ENCODE measurements around the gene CAT. TPM values are rescaled to one million over a fixed set of nuclear protein-coding genes. Genes with fewer than 3 reads are reported as not detected.

Gene CAT
- polyA plus RNA-seq, 1 experiment, result 104 TPM

DNA sequence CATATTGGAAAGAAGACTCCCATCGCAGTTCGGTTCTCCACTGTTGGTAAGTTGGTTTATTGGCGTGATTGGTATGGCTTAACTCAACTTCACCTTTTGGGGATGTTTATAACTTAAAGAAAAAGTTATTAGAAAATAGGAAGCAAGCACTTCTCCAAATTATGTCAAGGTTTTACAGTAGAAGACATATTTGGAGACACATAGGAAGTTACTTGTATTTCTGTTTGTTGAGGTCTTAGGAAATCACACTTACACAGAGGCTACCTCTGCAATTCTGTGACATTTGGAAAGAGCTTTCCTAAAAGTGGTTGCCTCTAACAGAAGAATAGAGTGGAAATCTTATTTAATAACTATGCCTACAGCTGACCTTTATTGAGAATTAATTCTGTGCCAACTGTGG, 12.3 kb downstream of the CAT start:
- no peaks in the 10 kb centered on the region for H3K27me3 ChIP-seq (ENCODE audit: control insufficient read depth, insufficient read depth, low read length)
- CTCF ChIA-PET, result interaction anchor here (1.2 kb wide), 1 partner anchor 17 kb away, joined by 4 read pairs; no protein-coding TSS in a partner anchor
- no peak for DNase-seq (ENCODE audit: low read depth, low spot score)
- POLR2A ChIA-PET, result no interaction called here
- no peak overlapping the region for H3K4me3 ChIP-seq (ENCODE audit: low read depth, low read length)
- TF ChIP-seq, protein P1, sequence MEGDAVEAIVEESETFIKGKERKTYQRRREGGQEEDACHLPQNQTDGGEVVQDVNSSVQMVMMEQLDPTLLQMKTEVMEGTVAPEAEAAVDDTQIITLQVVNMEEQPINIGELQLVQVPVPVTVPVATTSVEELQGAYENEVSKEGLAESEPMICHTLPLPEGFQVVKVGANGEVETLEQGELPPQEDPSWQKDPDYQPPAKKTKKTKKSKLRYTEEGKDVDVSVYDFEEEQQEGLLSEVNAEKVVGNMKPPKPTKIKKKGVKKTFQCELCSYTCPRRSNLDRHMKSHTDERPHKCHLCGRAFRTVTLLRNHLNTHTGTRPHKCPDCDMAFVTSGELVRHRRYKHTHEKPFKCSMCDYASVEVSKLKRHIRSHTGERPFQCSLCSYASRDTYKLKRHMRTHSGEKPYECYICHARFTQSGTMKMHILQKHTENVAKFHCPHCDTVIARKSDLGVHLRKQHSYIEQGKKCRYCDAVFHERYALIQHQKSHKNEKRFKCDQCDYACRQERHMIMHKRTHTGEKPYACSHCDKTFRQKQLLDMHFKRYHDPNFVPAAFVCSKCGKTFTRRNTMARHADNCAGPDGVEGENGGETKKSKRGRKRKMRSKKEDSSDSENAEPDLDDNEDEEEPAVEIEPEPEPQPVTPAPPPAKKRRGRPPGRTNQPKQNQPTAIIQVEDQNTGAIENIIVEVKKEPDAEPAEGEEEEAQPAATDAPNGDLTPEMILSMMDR (IDR thresholded peaks at IDR 0.05; ENCODE audit: low read depth, low read length), result no peak
- H3K27ac ChIP-seq (ENCODE audit: low read depth, low read length), result no peak overlapping the region
- no peaks in the 10 kb centered on the region for H3K9me3 ChIP-seq (ENCODE audit: control insufficient read depth, insufficient read depth, low read length)

- no peak overlapping the region for H3K27ac ChIP-seq (ENCODE audit: low read depth, low read length)
- no peak for DNase-seq (ENCODE audit: low read depth, low spot score)
- TF ChIP-seq, protein P1 (IDR thresholded peaks at IDR 0.05; ENCODE audit: low read depth, low read length), result no peak
- H3K4me3 ChIP-seq (ENCODE audit: low read depth, low read length), result no peak overlapping the region
- CTCF ChIA-PET, result interaction anchor here (1.0 to 1.1 kb wide), 3 partner anchors 38 to 58 kb away, joined by 3 to 4 read pairs (median 3); no protein-coding TSS in a partner anchor
- no peaks in the 10 kb centered on the region for H3K27me3 ChIP-seq (ENCODE audit: control insufficient read depth, insufficient read depth, low read length)
- POLR2A ChIA-PET, result no interaction called here
- no peaks in the 10 kb centered on the region for H3K9me3 ChIP-seq (ENCODE audit: control insufficient read depth, insufficient read depth, low read length)
Observed at GRCh38 chr11:34454308-34455032, 15.7 kb downstream of the CAT start.

DNA sequence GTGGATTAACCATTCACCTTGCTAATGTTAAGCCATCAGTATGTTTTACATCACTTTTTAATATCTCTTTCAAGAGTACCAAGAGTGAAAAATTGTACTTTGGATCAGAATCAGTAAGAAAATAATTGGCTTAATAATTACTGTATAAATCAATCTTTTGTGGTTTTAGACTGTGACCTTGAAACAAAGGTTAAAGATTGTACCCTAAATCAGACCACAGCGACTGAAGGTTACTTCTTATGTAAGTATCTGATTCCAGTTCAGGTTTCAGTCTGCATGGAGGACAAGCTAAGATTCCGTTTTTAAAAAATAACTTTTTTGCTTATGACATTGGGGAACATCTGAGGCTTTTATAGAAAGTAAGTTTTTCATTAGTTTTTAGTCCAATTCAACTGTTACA, 18.9 kb downstream of the CAT start:
- no peak for DNase-seq (ENCODE audit: low read depth, low spot score)
- Histone ChIP-seq H3K27me3 (ENCODE audit: control insufficient read depth, insufficient read depth, low read length) (no peaks in the 10 kb centered on the region), H3K27ac (ENCODE audit: low read depth, low read length) (no peak overlapping the region), H3K4me3 (ENCODE audit: low read depth, low read length) (no peak overlapping the region), H3K9me3 (ENCODE audit: control insufficient read depth, insufficient read depth, low read length) (no peaks in the 10 kb centered on the region; the same call in 1 of the 2 replicates)
- ChIA-PET POLR2A (no interaction called here), CTCF (no interaction called here)
- TF ChIP-seq, protein P1 (IDR thresholded peaks at IDR 0.05; ENCODE audit: low read depth, low read length), result no peak

- no peak for DNase-seq (ENCODE audit: low read depth, low spot score)
- TF ChIP-seq, protein P1 (IDR thresholded peaks at IDR 0.05; ENCODE audit: low read depth, low read length), result no peak
- POLR2A ChIA-PET, result no interaction called here
- no peaks in the 10 kb centered on the region; the same call in 1 of the 2 replicates for H3K9me3 ChIP-seq (ENCODE audit: control insufficient read depth, insufficient read depth, low read length)
- no peak overlapping the region for H3K27ac ChIP-seq (ENCODE audit: low read depth, low read length)
- H3K4me3 ChIP-seq (ENCODE audit: low read depth, low read length), result no peak overlapping the region
- CTCF ChIA-PET, result interaction anchor here (1.9 kb wide), 1 partner anchor 34 kb away, joined by 10 read pairs; no protein-coding TSS in a partner anchor
- no peaks in the 10 kb centered on the region for H3K27me3 ChIP-seq (ENCODE audit: control insufficient read depth, insufficient read depth, low read length)
Observed at GRCh38 chr11:34458525-34458924, 19.8 kb downstream of the CAT start.

- CTCF ChIA-PET, result interaction anchor here (1.9 kb wide), 1 partner anchor 33 kb away, joined by 10 read pairs; no protein-coding TSS in a partner anchor
- TF ChIP-seq, protein P1 (IDR thresholded peaks at IDR 0.05; ENCODE audit: low read depth, low read length), result no peak
Observed at GRCh38 chr11:34459507-34460162, 20.9 kb downstream of the CAT start.

More at GRCh38 chr11:34459507-34460162, 20.9 kb downstream of the CAT start:
- Histone ChIP-seq H3K27ac (ENCODE audit: low read depth, low read length) (no peak overlapping the region), H3K27me3 (ENCODE audit: control insufficient read depth, insufficient read depth, low read length) (no peaks in the 10 kb centered on the region), H3K9me3 (ENCODE audit: control insufficient read depth, insufficient read depth, low read length) (no peaks in the 10 kb centered on the region; the same call in 1 of the 2 replicates), H3K4me3 (ENCODE audit: low read depth, low read length) (no peak overlapping the region)
- POLR2A ChIA-PET, result interaction anchor here (0.6 kb wide), 1 partner anchor 41 kb away, joined by 4 read pairs; no protein-coding TSS in a partner anchor
- DNase-seq (ENCODE audit: low read depth, low spot score), result no peak

Measured in AG04450 (cell line).